Hematopoietic multipotent progenitor cell (in vitro differentiated cells): Measurements from ENCODE around the gene UNKL. TPM values are rescaled to one million over a fixed set of nuclear protein-coding genes. Genes with fewer than 3 reads are reported as not detected.

ENCODE experiments used
- DNase-seq, 3 donors: peaks; one replicate each; pipeline ENCODE4 v3.0.0-alpha.2; 2011 to 2015; ENCODE audit warnings: low read depth in 2 of 3, low spot score in 2 of 3
- total RNA-seq: library from RNA; depleted of rRNA; stranded (reverse); fragments of >200 nt; gene quantifications from one replicate; pipeline ENCODE4 v1.2.3, GENCODE V29; 2012

Gene UNKL
- total RNA-seq, 1 donor, result 45.5 TPM

- peak; percentile 43 to 77 (median 71) for DNase-seq
These were observed 35.0 kb downstream of the UNKL start for GRCh38 chr16:1379304-1380076.

GRCh38 chr16:1378804-1379303 is 35.6 kb downstream of the UNKL start:
- peak; percentile 37 to 92 (median 73) for DNase-seq

GRCh38 chr16:1378087-1378803 is 36.3 kb downstream of the UNKL start:
- no peak for DNase-seq

- DNase-seq, result no peak
These were observed 37.0 kb downstream of the UNKL start for GRCh38 chr16:1377406-1378010.

- no peak for DNase-seq
These were observed 38.6 kb downstream of the UNKL start for GRCh38 chr16:1375741-1376410.

- no peak for DNase-seq
These were observed 39.2 kb downstream of the UNKL start for GRCh38 chr16:1375298-1375640.

GRCh38 chr16:1374418-1375297 is 39.8 kb downstream of the UNKL start:
- DNase-seq, result no peak

GRCh38 chr16:1372292-1372950 is 42.1 kb downstream of the UNKL start:
- DNase-seq, result no peak

GRCh38 chr16:1371054-1371978 is 43.2 kb downstream of the UNKL start:
- no peak for DNase-seq

- no peak for DNase-seq
These were observed 46.9 kb downstream of the UNKL start for GRCh38 chr16:1367486-1368174.

GRCh38 chr16:1366712-1367299 is 47.7 kb downstream of the UNKL start:
- no peak for DNase-seq

- DNase-seq, result no peak
These were observed 48.3 kb downstream of the UNKL start for GRCh38 chr16:1366060-1366711.

- no peak for DNase-seq
These were observed 50.0 kb downstream of the UNKL start for GRCh38 chr16:1364510-1364909.

GRCh38 chr16:1363501-1364041 is 50.9 kb downstream of the UNKL start:
- peak in 2 of 3 donors; percentile 62 to 67 for DNase-seq

- DNase-seq, result no peak
These were observed 51.7 kb downstream of the UNKL start for GRCh38 chr16:1362807-1363206.

- DNase-seq, result no peak
These were observed 52.7 kb downstream of the UNKL start for GRCh38 chr16:1361685-1362360.
